SK-N-SH treated with all-trans-retinoic acid at 6 μM for 48 hours (cell line): ENCODE measurements around the gene TP53AIP1.

Experiments used
- ATAC-seq: fragments of 200-7000 bp; cut with Tn5 transposase; 3 replicates; pipeline ENCODE4 v1.9.1; 2020; ENCODE audit warnings: mild to moderate bottlenecking, moderate library complexity
- ARNTL ChIP-seq: fragments of 450-650 bp; formaldehyde crosslinking; IDR thresholded peaks from 2 replicates; pipeline ENCODE4 v1.5.0; 2020; ENCODE audit warnings: low read depth, mild to moderate bottlenecking, moderate library complexity, borderline replicate concordance
- BACH2 ChIP-seq: fragments of 250-450 bp; sonication (Bioruptor Pico); IDR thresholded peaks from 2 replicates; pipeline ENCODE4 v1.9.0; 2021; ENCODE audit warnings: mild to moderate bottlenecking, borderline replicate concordance
- CSDC2 ChIP-seq: fragments of 250-450 bp; sonication (Bioruptor Pico); IDR thresholded peaks from 2 replicates; pipeline ENCODE4 v1.5.0; 2020; ENCODE audit warnings: mild to moderate bottlenecking, moderate library complexity
- ESRRG ChIP-seq: fragments of 250-450 bp; sonication (Bioruptor Pico); IDR thresholded peaks from 2 replicates; pipeline ENCODE4 v1.6.1; 2021; ENCODE audit warnings: mild to moderate bottlenecking
- GLIS3 ChIP-seq: fragments of 250-450 bp; sonication (Bioruptor Pico); IDR thresholded peaks from 2 replicates; pipeline ENCODE4 v1.5.0; 2020; ENCODE audit warnings: mild to moderate bottlenecking, moderate library complexity
- ISL1 ChIP-seq: fragments of 250-450 bp; sonication (Bioruptor Pico); IDR thresholded peaks from 2 replicates; pipeline ENCODE4 v2.1.2; 2022; ENCODE audit warnings: mild to moderate bottlenecking, moderate library complexity
- OSR1 ChIP-seq: fragments of 250-450 bp; sonication (Bioruptor Pico); IDR thresholded peaks from 2 replicates; pipeline ENCODE4 v1.8.0; 2022; ENCODE audit warnings: moderate library complexity, mild to moderate bottlenecking, inconsistent platforms
- PPARA ChIP-seq: fragments of 250-450 bp; sonication (Bioruptor Pico); IDR thresholded peaks from 2 replicates; pipeline ENCODE4 v1.5.0; 2020; ENCODE audit warnings: mild to moderate bottlenecking, borderline replicate concordance
- RARB ChIP-seq: fragments of 250-450 bp; sonication (Bioruptor Pico); IDR thresholded peaks from 2 replicates; pipeline ENCODE4 v1.8.0; 2021; ENCODE audit warnings: mild to moderate bottlenecking, moderate library complexity
- SNAI2 ChIP-seq: fragments of 250-450 bp; sonication (Bioruptor Pico); IDR thresholded peaks from 2 replicates; pipeline ENCODE4 v1.5.0; 2020; ENCODE audit warnings: mild to moderate bottlenecking, moderate library complexity
- TCF4 ChIP-seq: fragments of 250-450 bp; sonication (Bioruptor Pico); IDR thresholded peaks from 2 replicates; pipeline ENCODE4 v1.8.0; 2021; ENCODE audit warnings: mild to moderate bottlenecking, moderate library complexity, borderline replicate concordance
- TOX ChIP-seq: fragments of 250-450 bp; sonication (Bioruptor Pico); IDR thresholded peaks from 2 replicates; pipeline ENCODE4 v1.8.0; 2021; ENCODE audit warnings: mild to moderate bottlenecking, moderate library complexity, borderline replicate concordance
- ZC3H10 ChIP-seq: fragments of 250-450 bp; sonication (Bioruptor Pico); IDR thresholded peaks from 2 replicates; pipeline ENCODE4 v1.5.1; 2021; ENCODE audit warnings: mild to moderate bottlenecking, moderate library complexity
- ZFP3 ChIP-seq: fragments of 250-450 bp; sonication (Bioruptor Pico); IDR thresholded peaks from 2 replicates; pipeline ENCODE4 v1.5.0; 2020; ENCODE audit warnings: mild to moderate bottlenecking, moderate library complexity
- ZFP30 ChIP-seq: fragments of 450-650 bp; formaldehyde crosslinking; IDR thresholded peaks from 2 replicates; pipeline ENCODE4 v1.5.0; 2022; ENCODE audit warnings: mild to moderate bottlenecking, moderate library complexity
- ZNF565 ChIP-seq: fragments of 450-650 bp; formaldehyde crosslinking; conservative IDR thresholded peaks from 2 replicates; pipeline ENCODE4 v1.5.0; 2020; ENCODE audit warnings: low read depth, mild to moderate bottlenecking, moderate library complexity
- ZNF70 ChIP-seq: fragments of 450-650 bp; formaldehyde crosslinking; IDR thresholded peaks from 2 replicates; pipeline ENCODE4 v1.5.0; 2020; ENCODE audit warnings: mild to moderate bottlenecking, moderate library complexity
- ZNF8 ChIP-seq: fragments of 450-650 bp; formaldehyde crosslinking; IDR thresholded peaks from 2 replicates; pipeline ENCODE4 v1.5.0; 2020; ENCODE audit warnings: mild to moderate bottlenecking, moderate library complexity
- TF ChIP-seq, protein P1 (sequence below): fragments of 250-450 bp; sonication (Bioruptor Pico); IDR thresholded peaks from 2 replicates; pipeline ENCODE4 v1.5.1; 2020; ENCODE audit warnings: low read depth, mild to moderate bottlenecking, moderate library complexity
- TF ChIP-seq, protein P2 (sequence below): fragments of 250-450 bp; sonication (Bioruptor Pico); IDR thresholded peaks from 2 replicates; pipeline ENCODE4 v1.8.0; 2021; ENCODE audit warnings: low read depth, mild to moderate bottlenecking, moderate library complexity, borderline replicate concordance
- TF ChIP-seq, protein P3 (sequence below): fragments of 250-450 bp; sonication (Bioruptor Pico); IDR thresholded peaks from 2 replicates; pipeline ENCODE4 v1.5.0; 2020; ENCODE audit warnings: mild to moderate bottlenecking, moderate library complexity
- TF ChIP-seq, protein P4 (sequence below): fragments of 250-450 bp; sonication (Bioruptor Pico); IDR thresholded peaks from 2 replicates; pipeline ENCODE4 v1.8.0; 2020; ENCODE audit warnings: mild to moderate bottlenecking, moderate library complexity, borderline replicate concordance

The TP53AIP1 gene

DNA sequence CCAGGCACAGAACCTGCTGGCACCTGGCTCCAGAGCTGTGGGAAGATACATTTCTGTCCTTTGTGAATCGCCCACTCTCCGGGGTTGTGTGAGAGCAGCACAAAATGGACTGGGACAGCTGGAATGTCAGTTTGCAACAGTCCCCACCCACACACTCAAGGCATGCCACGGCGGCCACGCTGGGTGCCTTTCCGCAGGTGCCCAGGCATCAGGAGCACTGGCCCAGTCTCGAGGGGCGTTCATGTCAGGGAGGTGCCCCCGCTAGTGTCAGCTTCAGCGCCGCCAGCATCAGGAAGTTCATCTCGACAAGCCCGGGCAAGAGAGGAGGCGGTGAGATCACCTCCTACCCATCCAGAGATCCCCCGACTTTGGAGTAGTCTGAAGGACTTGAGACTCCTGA, 2.1 kb downstream of the TP53AIP1 start:
- no peak for ATAC-seq
- TF ChIP-seq ZFP3 (CRISPR knock-in tag), result no peak
- no peak for TF ChIP-seq OSR1 (CRISPR knock-in tag)
- TF ChIP-seq ZFP30 (CRISPR knock-in tag), result no peak
- TF ChIP-seq, protein P1, sequence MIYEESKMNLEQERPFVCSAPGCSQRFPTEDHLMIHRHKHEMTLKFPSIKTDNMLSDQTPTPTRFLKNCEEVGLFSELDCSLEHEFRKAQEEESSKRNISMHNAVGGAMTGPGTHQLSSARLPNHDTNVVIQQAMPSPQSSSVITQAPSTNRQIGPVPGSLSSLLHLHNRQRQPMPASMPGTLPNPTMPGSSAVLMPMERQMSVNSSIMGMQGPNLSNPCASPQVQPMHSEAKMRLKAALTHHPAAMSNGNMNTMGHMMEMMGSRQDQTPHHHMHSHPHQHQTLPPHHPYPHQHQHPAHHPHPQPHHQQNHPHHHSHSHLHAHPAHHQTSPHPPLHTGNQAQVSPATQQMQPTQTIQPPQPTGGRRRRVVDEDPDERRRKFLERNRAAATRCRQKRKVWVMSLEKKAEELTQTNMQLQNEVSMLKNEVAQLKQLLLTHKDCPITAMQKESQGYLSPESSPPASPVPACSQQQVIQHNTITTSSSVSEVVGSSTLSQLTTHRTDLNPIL, result no peak
- TF ChIP-seq ISL1, result no peak
- no peak for TF ChIP-seq ZNF565 (CRISPR knock-in tag)
- TF ChIP-seq GLIS3, result no peak
- no peak for TF ChIP-seq TOX (CRISPR knock-in tag)
- TF ChIP-seq TCF4 (CRISPR knock-in tag), result no peak
- TF ChIP-seq SNAI2 (CRISPR knock-in tag), result no peak
- no peak for TF ChIP-seq ESRRG (CRISPR knock-in tag)
- TF ChIP-seq PPARA, result no peak
- no peak for TF ChIP-seq ZNF8 (CRISPR knock-in tag)
- TF ChIP-seq, protein P2, sequence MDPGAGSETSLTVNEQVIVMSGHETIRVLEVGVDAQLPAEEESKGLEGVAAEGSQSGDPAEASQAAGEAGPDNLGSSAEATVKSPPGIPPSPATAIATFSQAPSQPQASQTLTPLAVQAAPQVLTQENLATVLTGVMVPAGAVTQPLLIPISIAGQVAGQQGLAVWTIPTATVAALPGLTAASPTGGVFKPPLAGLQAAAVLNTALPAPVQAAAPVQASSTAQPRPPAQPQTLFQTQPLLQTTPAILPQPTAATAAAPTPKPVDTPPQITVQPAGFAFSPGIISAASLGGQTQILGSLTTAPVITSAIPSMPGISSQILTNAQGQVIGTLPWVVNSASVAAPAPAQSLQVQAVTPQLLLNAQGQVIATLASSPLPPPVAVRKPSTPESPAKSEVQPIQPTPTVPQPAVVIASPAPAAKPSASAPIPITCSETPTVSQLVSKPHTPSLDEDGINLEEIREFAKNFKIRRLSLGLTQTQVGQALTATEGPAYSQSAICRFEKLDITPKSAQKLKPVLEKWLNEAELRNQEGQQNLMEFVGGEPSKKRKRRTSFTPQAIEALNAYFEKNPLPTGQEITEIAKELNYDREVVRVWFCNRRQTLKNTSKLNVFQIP (CRISPR knock-in tag), result no peak
- no peak for TF ChIP-seq ZNF70 (CRISPR knock-in tag)
- TF ChIP-seq ARNTL (CRISPR knock-in tag), result no peak
- TF ChIP-seq RARB (CRISPR knock-in tag), result no peak

DNA sequence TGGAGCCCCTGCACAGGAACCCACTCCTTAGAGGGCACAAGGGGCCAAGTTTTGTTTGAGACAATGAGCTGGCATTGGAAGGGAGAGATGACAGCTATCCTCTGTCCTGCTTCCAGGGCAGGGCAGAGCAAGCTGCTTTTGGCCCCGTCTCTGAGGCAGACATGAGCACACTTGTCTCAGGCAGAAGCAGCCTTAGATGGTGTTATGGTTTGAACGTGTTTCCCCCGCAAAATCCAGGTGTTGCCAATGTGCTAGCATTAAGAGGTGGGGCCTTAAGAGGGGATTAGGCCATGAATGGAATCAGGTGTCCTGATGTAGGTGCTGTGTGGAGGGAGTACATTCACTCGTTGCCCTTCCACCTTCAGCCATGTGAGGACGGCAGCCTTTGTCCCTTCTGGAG, 2.5 kb downstream of the TP53AIP1 start:
- no peak for ATAC-seq
- TF ChIP-seq GLIS3, result no peak
- TF ChIP-seq ZC3H10, result no peak
- TF ChIP-seq ZNF8 (CRISPR knock-in tag), result no peak
- no peak for TF ChIP-seq TOX (CRISPR knock-in tag)
- TF ChIP-seq SNAI2 (CRISPR knock-in tag), result no peak
- no peak for TF ChIP-seq ZFP3 (CRISPR knock-in tag)
- TF ChIP-seq, protein P3, sequence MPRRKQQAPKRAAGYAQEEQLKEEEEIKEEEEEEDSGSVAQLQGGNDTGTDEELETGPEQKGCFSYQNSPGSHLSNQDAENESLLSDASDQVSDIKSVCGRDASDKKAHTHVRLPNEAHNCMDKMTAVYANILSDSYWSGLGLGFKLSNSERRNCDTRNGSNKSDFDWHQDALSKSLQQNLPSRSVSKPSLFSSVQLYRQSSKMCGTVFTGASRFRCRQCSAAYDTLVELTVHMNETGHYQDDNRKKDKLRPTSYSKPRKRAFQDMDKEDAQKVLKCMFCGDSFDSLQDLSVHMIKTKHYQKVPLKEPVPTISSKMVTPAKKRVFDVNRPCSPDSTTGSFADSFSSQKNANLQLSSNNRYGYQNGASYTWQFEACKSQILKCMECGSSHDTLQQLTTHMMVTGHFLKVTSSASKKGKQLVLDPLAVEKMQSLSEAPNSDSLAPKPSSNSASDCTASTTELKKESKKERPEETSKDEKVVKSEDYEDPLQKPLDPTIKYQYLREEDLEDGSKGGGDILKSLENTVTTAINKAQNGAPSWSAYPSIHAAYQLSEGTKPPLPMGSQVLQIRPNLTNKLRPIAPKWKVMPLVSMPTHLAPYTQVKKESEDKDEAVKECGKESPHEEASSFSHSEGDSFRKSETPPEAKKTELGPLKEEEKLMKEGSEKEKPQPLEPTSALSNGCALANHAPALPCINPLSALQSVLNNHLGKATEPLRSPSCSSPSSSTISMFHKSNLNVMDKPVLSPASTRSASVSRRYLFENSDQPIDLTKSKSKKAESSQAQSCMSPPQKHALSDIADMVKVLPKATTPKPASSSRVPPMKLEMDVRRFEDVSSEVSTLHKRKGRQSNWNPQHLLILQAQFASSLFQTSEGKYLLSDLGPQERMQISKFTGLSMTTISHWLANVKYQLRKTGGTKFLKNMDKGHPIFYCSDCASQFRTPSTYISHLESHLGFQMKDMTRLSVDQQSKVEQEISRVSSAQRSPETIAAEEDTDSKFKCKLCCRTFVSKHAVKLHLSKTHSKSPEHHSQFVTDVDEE, result no peak

DNA sequence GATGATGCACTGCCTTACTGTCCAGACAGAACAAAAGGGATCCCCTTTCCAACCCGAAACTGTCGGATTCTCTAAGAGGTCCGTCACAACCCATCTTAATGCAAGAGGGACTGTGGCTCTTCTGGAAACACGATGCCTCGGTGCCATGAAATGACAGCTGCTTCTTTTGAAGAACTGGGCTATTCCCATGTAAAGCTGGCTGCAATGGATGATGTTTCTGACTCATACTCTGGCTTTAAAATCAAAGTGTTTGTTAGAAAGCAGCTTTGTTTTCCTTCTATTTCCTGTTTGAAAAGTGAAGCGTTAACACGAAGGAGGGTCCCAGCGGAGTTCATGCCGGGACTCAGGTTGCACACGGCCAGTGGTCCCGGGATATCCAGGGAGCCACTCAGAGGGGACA, 3.1 kb downstream of the TP53AIP1 start:
- TF ChIP-seq GLIS3 (no peak), BACH2 (CRISPR knock-in tag) (no peak), ARNTL (CRISPR knock-in tag) (no peak), ZNF70 (CRISPR knock-in tag) (no peak), TCF4 (CRISPR knock-in tag) (no peak), TOX (CRISPR knock-in tag) (no peak), ZFP3 (CRISPR knock-in tag) (no peak), CSDC2 (CRISPR knock-in tag) (no peak), ZFP30 (CRISPR knock-in tag) (no peak), SNAI2 (CRISPR knock-in tag) (no peak), ZNF8 (CRISPR knock-in tag) (no peak), PPARA (no peak), ESRRG (CRISPR knock-in tag) (no peak), ISL1 (no peak)
- TF ChIP-seq, protein P4, sequence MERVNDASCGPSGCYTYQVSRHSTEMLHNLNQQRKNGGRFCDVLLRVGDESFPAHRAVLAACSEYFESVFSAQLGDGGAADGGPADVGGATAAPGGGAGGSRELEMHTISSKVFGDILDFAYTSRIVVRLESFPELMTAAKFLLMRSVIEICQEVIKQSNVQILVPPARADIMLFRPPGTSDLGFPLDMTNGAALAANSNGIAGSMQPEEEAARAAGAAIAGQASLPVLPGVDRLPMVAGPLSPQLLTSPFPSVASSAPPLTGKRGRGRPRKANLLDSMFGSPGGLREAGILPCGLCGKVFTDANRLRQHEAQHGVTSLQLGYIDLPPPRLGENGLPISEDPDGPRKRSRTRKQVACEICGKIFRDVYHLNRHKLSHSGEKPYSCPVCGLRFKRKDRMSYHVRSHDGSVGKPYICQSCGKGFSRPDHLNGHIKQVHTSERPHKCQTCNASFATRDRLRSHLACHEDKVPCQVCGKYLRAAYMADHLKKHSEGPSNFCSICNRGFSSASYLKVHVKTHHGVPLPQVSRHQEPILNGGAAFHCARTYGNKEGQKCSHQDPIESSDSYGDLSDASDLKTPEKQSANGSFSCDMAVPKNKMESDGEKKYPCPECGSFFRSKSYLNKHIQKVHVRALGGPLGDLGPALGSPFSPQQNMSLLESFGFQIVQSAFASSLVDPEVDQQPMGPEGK (CRISPR knock-in tag), result no peak
- TF ChIP-seq, protein P1, result no peak
- TF ChIP-seq, protein P3, result no peak
- no peak for ATAC-seq
